Measurements from ENCODE around the gene ALKBH8. TPM values are rescaled to one million over a fixed set of nuclear protein-coding genes. Genes with fewer than 3 reads are reported as not detected.

The ALKBH8 gene
- total RNA-seq, 2 donors from 2014 or later, result 7.1 to 7.2 TPM

DNA sequence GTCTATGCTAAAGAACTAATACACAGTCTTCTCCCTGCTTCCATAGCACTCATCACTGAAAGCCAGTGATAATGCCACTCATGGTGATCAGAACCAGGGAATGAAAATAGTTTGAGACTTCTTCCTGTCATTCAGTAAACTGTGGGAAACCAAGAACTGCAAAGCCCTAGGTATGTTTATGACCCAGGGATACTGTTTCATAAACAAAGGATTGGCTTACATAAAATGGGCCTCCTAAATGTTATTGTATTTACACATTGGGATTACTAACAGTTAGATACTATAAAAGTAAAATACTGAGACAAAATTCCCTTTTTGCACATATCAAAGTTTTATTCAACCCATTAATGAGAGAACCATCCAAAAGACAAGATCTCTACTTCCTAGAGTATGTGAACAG is 86.6 kb downstream of the ALKBH8 start:
- H3K27ac ChIP-seq, result no peak overlapping the region
- H3K4me3 ChIP-seq, result no peak overlapping the region
- intact Hi-C loops (cut with DNase I), result no loop called here
- DNase-seq (ENCODE audit: low spot score), result no peak
- H3K4me1 ChIP-seq (replicated peaks), result no peaks in the 10 kb centered on the region
- H3K9me3 ChIP-seq, result no peaks in the 10 kb centered on the region
- no peaks in the 10 kb centered on the region for H3K27me3 ChIP-seq (replicated peaks; ENCODE audit: insufficient read depth)
- no peaks in the 10 kb centered on the region for H3K36me3 ChIP-seq
- TF ChIP-seq POLR2AphosphoS5 (IDR thresholded peaks at IDR 0.05), result no peak
- no peak for TF ChIP-seq POLR2A (IDR thresholded peaks at IDR 0.05)
- TF ChIP-seq, protein P1, sequence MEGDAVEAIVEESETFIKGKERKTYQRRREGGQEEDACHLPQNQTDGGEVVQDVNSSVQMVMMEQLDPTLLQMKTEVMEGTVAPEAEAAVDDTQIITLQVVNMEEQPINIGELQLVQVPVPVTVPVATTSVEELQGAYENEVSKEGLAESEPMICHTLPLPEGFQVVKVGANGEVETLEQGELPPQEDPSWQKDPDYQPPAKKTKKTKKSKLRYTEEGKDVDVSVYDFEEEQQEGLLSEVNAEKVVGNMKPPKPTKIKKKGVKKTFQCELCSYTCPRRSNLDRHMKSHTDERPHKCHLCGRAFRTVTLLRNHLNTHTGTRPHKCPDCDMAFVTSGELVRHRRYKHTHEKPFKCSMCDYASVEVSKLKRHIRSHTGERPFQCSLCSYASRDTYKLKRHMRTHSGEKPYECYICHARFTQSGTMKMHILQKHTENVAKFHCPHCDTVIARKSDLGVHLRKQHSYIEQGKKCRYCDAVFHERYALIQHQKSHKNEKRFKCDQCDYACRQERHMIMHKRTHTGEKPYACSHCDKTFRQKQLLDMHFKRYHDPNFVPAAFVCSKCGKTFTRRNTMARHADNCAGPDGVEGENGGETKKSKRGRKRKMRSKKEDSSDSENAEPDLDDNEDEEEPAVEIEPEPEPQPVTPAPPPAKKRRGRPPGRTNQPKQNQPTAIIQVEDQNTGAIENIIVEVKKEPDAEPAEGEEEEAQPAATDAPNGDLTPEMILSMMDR (IDR thresholded peaks at IDR 0.05), result no peak

DNA sequence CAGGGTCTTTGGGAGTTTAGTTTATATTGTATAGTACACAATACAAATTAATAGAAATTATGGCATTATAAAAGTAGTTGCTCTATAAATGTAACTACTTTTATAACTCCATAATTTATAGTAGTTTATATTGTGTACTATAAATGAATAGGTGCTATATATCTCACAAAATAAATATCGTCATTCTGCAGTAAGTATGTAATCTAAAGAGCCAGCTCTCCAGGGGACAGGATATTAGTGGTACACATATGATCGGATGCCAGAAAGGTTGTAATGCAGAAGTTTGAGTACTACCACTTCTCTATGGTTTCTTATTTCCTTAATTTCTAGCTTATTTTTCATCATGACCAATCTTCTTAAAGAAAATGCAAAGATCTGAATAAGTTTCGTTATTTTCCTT is 87.7 kb downstream of the ALKBH8 start:
- DNase-seq (ENCODE audit: low spot score), result no peak
- no peaks in the 10 kb centered on the region for H3K4me1 ChIP-seq (replicated peaks)
- H3K27me3 ChIP-seq (replicated peaks; ENCODE audit: insufficient read depth), result no peaks in the 10 kb centered on the region
- H3K27ac ChIP-seq, result no peak overlapping the region
- no peaks in the 10 kb centered on the region for H3K36me3 ChIP-seq
- no peak overlapping the region for H3K4me3 ChIP-seq
- 66% methylated on average over 3 of the region's 3 CpGs for WGBS
- H3K9me3 ChIP-seq, result no peaks in the 10 kb centered on the region
- TF ChIP-seq, protein P1 (IDR thresholded peaks at IDR 0.05), result no peak
- TF ChIP-seq POLR2A (IDR thresholded peaks at IDR 0.05) (no peak), POLR2AphosphoS5 (IDR thresholded peaks at IDR 0.05) (no peak)
- intact Hi-C loops (cut with DNase I), result no loop called here

DNA sequence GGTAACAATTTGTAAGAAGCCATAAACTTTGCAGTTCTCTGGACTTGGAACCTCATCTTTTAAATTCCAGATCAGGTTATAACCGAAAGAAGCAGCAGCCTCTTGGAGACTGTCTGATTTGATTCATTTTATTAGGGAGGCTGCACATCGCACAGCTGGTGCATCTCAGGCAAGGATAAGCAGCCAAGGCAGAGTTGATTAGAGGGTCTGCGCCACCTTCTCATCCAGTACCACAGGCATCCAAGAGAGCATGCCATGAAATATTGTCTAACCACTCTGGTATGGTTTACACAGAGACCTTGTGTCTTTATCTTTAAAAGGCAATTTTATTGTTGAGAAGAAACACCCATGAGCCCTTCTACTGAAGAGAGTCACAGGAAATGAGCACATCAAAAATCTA is 91.7 kb downstream of the ALKBH8 start:
- Histone ChIP-seq H3K4me3 (no peak overlapping the region), H3K27me3 (replicated peaks; ENCODE audit: insufficient read depth) (no peaks in the 10 kb centered on the region), H3K4me1 (replicated peaks) (no peaks in the 10 kb centered on the region), H3K9me3 (no peaks in the 10 kb centered on the region), H3K27ac (no peak overlapping the region), H3K36me3 (no peaks in the 10 kb centered on the region)
- TF ChIP-seq POLR2A (IDR thresholded peaks at IDR 0.05), result no peak
- intact Hi-C loops (cut with DNase I), result no loop called here
- no peak for DNase-seq (ENCODE audit: low spot score)
- 66% methylated on average over 3 of the region's 3 CpGs for WGBS

DNA sequence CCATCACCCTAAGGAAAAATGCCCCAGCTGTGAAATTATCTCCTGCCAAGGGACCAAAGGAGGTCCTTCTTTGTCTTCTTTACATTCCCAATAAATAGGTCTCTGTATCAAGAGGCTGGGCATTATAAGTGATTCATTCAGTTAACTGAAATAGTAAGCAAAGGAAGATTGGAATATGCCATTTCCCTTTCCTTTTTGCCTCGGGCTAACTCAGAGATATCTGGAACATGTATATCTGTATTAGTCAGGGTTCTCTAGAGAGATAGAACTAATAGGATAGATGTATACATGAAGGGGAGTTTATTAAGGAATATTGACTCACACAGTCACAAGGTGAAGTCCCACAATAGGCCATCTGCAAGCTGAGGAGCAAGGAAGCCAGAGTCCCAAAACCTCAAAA is 92.6 kb downstream of the ALKBH8 start:
- H3K27ac ChIP-seq, result no peak overlapping the region

DNA sequence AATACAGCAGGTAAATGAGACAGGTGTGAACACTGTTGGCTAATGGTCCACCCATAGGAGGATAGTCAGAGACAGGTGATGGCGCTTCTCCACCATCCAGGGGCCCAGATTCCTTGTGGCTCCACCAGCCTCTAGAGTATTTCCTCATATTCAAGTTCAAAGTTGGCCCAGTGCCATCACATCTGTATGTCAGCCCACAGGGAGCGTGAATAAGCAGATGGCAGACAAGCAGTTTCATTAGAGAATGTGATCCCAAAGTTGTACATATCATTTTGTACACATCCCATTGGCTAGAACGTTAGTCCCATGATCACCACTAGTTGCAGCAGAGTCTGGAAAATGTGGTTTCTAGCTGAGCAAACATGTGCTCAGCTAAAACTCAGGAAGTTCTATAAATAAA is 96.9 kb downstream of the ALKBH8 start:
- no peak for DNase-seq (ENCODE audit: low spot score)
- 69% methylated on average over 3 of the region's 3 CpGs for WGBS

More for the DNA sequence above, 92.6 kb downstream of the ALKBH8 start:
- H3K36me3 ChIP-seq, result no peaks in the 10 kb centered on the region
- no peak overlapping the region for H3K4me3 ChIP-seq
- intact Hi-C loops (cut with DNase I), result no loop called here
- no peaks in the 10 kb centered on the region for H3K27me3 ChIP-seq (replicated peaks; ENCODE audit: insufficient read depth)
- WGBS, result 83% methylated on average over 1 of the region's 1 CpG
- H3K9me3 ChIP-seq, result no peaks in the 10 kb centered on the region
- TF ChIP-seq POLR2AphosphoS5 (IDR thresholded peaks at IDR 0.05) (no peak), POLR2A (IDR thresholded peaks at IDR 0.05) (no peak)
- TF ChIP-seq, protein P1 (IDR thresholded peaks at IDR 0.05), result no peak
- no peak for DNase-seq (ENCODE audit: low spot score)
- H3K4me1 ChIP-seq (replicated peaks), result no peaks in the 10 kb centered on the region

More for the DNA sequence above, 96.9 kb downstream of the ALKBH8 start:
- Histone ChIP-seq H3K4me1 (replicated peaks) (no peaks in the 10 kb centered on the region), H3K27me3 (replicated peaks; ENCODE audit: insufficient read depth) (no peaks in the 10 kb centered on the region), H3K9me3 (no peaks in the 10 kb centered on the region), H3K4me3 (no peak overlapping the region), H3K27ac (no peak overlapping the region), H3K36me3 (no peaks in the 10 kb centered on the region)
- intact Hi-C loops (cut with DNase I), result no loop called here
- TF ChIP-seq, protein P1 (IDR thresholded peaks at IDR 0.05), result no peak
- TF ChIP-seq POLR2A (IDR thresholded peaks at IDR 0.05), result no peak
- TF ChIP-seq POLR2AphosphoS5 (IDR thresholded peaks at IDR 0.05), result no peak
